PC-3 (cell line): ENCODE data around the gene CEP131. TPM values are rescaled to one million over a fixed set of nuclear protein-coding genes. Genes with fewer than 3 reads are reported as not detected.

Experiments used
- ATAC-seq: fragments of 200-7000 bp; cut with Tn5 transposase; 2 replicates; pipeline ENCODE4 v1.9.1; 2020; ENCODE audit warnings: mild to moderate bottlenecking, moderate library complexity
- BruUV-seq: library from RNA; stranded (reverse); fragments of 400-500 nt; replicated peaks from 2 replicates; lab custom pipeline; 2021; lab: Mats Ljungman, UMichigan
- CTCF ChIA-PET: fragments of 300-600 bp; sonication (Branson Sonifier 250); formaldehyde crosslinking; loops from one replicate; lab custom pipeline; 2022; ENCODE audit warnings: antibody characterized with exemption; lab: Charles Lee
- POLR2A ChIA-PET: fragments of 300-600 bp; sonication (Branson Sonifier 250); formaldehyde crosslinking; loops from one replicate; lab custom pipeline; 2022; ENCODE audit warnings: antibody characterized with exemption; ENCODE audit not compliant: unreplicated experiment; lab: Charles Lee
- DNase-seq: peaks from one replicate; pipeline ENCODE4 v3.0.0-alpha.2; 2015
- H2AFZ ChIP-seq: fragments of 300-600 bp; sonication (generic); 2 replicates; pipeline ENCODE4 v1.6.0; 2016; ENCODE audit warnings: antibody characterized with exemption, low read length
- H3F3A ChIP-seq: fragments of 300-600 bp; sonication (generic); one replicate; pipeline ENCODE4 v1.6.0; 2017; ENCODE audit warnings: antibody characterized with exemption, low read length, control low read depth, mild to moderate bottlenecking; ENCODE audit not compliant: unreplicated experiment
- H3K27ac ChIP-seq: fragments of 300-600 bp; sonication (generic); 2 replicates; pipeline ENCODE4 v1.5.1; 2016; ENCODE audit warnings: mild to moderate bottlenecking, low read length
- H3K27me3 ChIP-seq: fragments of 300-600 bp; sonication (generic); 2 replicates; pipeline ENCODE4 v1.6.1; 2016; ENCODE audit warnings: low read length, mixed read lengths
- H3K36me3 ChIP-seq: fragments of 300-600 bp; sonication (generic); 2 replicates; pipeline ENCODE4 v1.6.1; 2016; ENCODE audit warnings: low read depth, mixed run types, low read length, mixed read lengths
- H3K4me1 ChIP-seq: fragments of 300-600 bp; sonication (generic); 2 replicates; pipeline ENCODE4 v1.5.1; 2016; ENCODE audit warnings: low read length; ENCODE audit not compliant: insufficient read depth
- H3K4me2 ChIP-seq: fragments of 300-600 bp; sonication (generic); 2 replicates; pipeline ENCODE4 v1.6.0; 2016; ENCODE audit warnings: low read length
- H3K4me3 ChIP-seq: fragments of 300-600 bp; sonication (generic); 2 replicates; pipeline ENCODE4 v1.5.1; 2016; ENCODE audit warnings: mild to moderate bottlenecking, low read length, mixed read lengths
- H3K79me2 ChIP-seq: fragments of 300-600 bp; sonication (generic); 2 replicates; pipeline ENCODE4 v1.6.1; 2017; ENCODE audit warnings: low read length, mixed read lengths
- H3K9ac ChIP-seq: fragments of 300-600 bp; sonication (generic); 2 replicates; pipeline ENCODE4 v1.6.0; 2016; ENCODE audit warnings: mild to moderate bottlenecking, low read length
- H3K9me2 ChIP-seq: fragments of 300-600 bp; sonication (generic); replicated peaks from 2 replicates; pipeline ENCODE4 v1.6.1; 2016; ENCODE audit warnings: mixed run types, low read length, mixed read lengths
- H3K9me3 ChIP-seq: fragments of 300-600 bp; sonication (generic); 2 replicates; pipeline ENCODE4 v1.6.1; 2016; ENCODE audit warnings: low read length, mixed read lengths
- H4K20me1 ChIP-seq: fragments of 300-600 bp; sonication (generic); 2 replicates; pipeline ENCODE4 v1.6.1; 2016; ENCODE audit warnings: low read length, mixed read lengths
- CTCF ChIP-seq: fragments of 300-600 bp; sonication (generic); conservative IDR thresholded peaks from 2 replicates; pipeline ENCODE4 v1.5.1; 2017; ENCODE audit warnings: antibody characterized with exemption, low read depth, mild to moderate bottlenecking, low read length
- EZH2 ChIP-seq: fragments of 300-600 bp; sonication (generic); IDR thresholded peaks from one replicate; pipeline ENCODE4 v1.6.1; 2017; ENCODE audit warnings: antibody characterized with exemption, mild to moderate bottlenecking, low read length; ENCODE audit not compliant: unreplicated experiment
- EZH2phosphoT487 ChIP-seq: fragments of 300-600 bp; sonication (generic); IDR thresholded peaks from 2 replicates; pipeline ENCODE4 v1.6.1; 2018; ENCODE audit warnings: mild to moderate bottlenecking, antibody characterized with exemption, low read length, borderline replicate concordance
- intact Hi-C: fragments of 100-400 bp; cut with micrococcal nuclease; formaldehyde crosslinking; loops from 2 replicates; pipeline ENCODE4 v1.9.0; 2023
- total RNA-seq: library from RNA; depleted of rRNA; stranded (reverse); fragments of >200 nt; gene quantifications from 2 replicates; pipeline ENCODE4 v1.2.3, GENCODE V29; 2014

Gene CEP131
- total RNA-seq, 1 experiment from 2014 or later, result 32.1 TPM

- no peaks in the 10 kb centered on the region for H3K27me3 ChIP-seq
- no peaks in the 10 kb centered on the region for H3K36me3 ChIP-seq
- no peaks in the 10 kb centered on the region for H3K9me3 ChIP-seq
- H3K9ac ChIP-seq, result no peak overlapping the region
- no TSS peak for BruUV-seq
- H2AFZ ChIP-seq, result no peak overlapping the region
- ChIA-PET POLR2A (no interaction called here), CTCF (no interaction called here)
- no peaks in the 10 kb centered on the region for H3K79me2 ChIP-seq
- no peak overlapping the region for H3K4me2 ChIP-seq
- no peaks in the 10 kb centered on the region for H3K9me2 ChIP-seq
- DNase-seq (no peak), ATAC-seq (no peak)
- no peak for TF ChIP-seq EZH2phosphoT487
- TF ChIP-seq EZH2, result no peak
- no peak for TF ChIP-seq CTCF
- intact Hi-C loops, result no loop called here
- H3K27ac ChIP-seq, result no peak overlapping the region
- H4K20me1 ChIP-seq, result no peaks in the 10 kb centered on the region
- no peaks in the 10 kb centered on the region for H3F3A ChIP-seq
- H3K4me3 ChIP-seq, result no peak overlapping the region
- no peaks in the 10 kb centered on the region for H3K4me1 ChIP-seq
Measured at GRCh38 chr17:81152288-81152828, 70.4 kb downstream of the CEP131 start.

GRCh38 chr17:81151278-81151677 is 71.5 kb downstream of the CEP131 start:
- Histone ChIP-seq H3K4me1 (no peaks in the 10 kb centered on the region), H3K9me3 (no peaks in the 10 kb centered on the region), H2AFZ (no peak overlapping the region), H3K79me2 (no peaks in the 10 kb centered on the region), H3K27me3 (no peaks in the 10 kb centered on the region), H3K9ac (no peak overlapping the region), H3K4me2 (no peak overlapping the region), H3F3A (no peaks in the 10 kb centered on the region), H4K20me1 (no peaks in the 10 kb centered on the region), H3K27ac (no peak overlapping the region), H3K36me3 (no peaks in the 10 kb centered on the region), H3K4me3 (no peak overlapping the region), H3K9me2 (no peaks in the 10 kb centered on the region)
- CTCF ChIA-PET, result no interaction called here
- TF ChIP-seq CTCF (no peak), EZH2 (no peak), EZH2phosphoT487 (no peak)
- intact Hi-C loops, result no loop called here
- DNase-seq (no peak), ATAC-seq (no peak)
- BruUV-seq, result no TSS peak
- POLR2A ChIA-PET, result no interaction called here

GRCh38 chr17:81150377-81151077 is 72.2 kb downstream of the CEP131 start:
- no peaks in the 10 kb centered on the region for H4K20me1 ChIP-seq

More at GRCh38 chr17:81150377-81151077, 72.2 kb downstream of the CEP131 start:
- H3K36me3 ChIP-seq, result no peaks in the 10 kb centered on the region
- no TSS peak for BruUV-seq
- H3K9me2 ChIP-seq, result no peaks in the 10 kb centered on the region
- no peak overlapping the region for H3K4me2 ChIP-seq
- ChIA-PET POLR2A (no interaction called here), CTCF (no interaction called here)
- no peak overlapping the region for H3K4me3 ChIP-seq
- H3K4me1 ChIP-seq, result no peaks in the 10 kb centered on the region
- H3F3A ChIP-seq, result no peaks in the 10 kb centered on the region
- TF ChIP-seq EZH2, result no peak
- TF ChIP-seq CTCF, result no peak
- no peak for TF ChIP-seq EZH2phosphoT487
- no peak overlapping the region for H3K9ac ChIP-seq
- H3K9me3 ChIP-seq, result no peaks in the 10 kb centered on the region
- intact Hi-C loops, result no loop called here
- H2AFZ ChIP-seq, result no peak overlapping the region
- H3K79me2 ChIP-seq, result no peaks in the 10 kb centered on the region
- no peak for DNase-seq
- H3K27me3 ChIP-seq, result no peaks in the 10 kb centered on the region
- no peak overlapping the region for H3K27ac ChIP-seq
- no peak for ATAC-seq
